ENCODE data around the gene SLC5A11.

Gene SLC5A11

DNA sequence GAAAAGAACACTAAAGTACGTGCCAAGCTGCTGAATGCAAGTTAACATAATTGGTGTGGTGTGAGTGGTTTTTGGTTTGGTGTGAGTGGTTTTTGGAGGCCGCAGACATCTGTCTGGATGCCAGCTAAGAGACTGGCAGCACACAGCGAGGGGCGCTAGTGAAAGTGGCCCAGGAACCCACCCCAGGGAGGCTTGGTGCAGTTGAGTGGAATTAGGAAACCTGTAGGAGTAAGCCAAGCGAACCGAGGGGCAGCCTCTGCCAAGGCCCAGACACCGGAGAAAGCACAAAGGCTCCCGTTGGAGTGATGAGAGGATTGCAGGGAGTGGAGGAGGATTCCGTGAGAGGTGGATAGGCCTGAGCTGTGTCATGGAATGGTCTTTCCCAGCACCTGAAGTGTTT lies 24.6 kb upstream of the SLC5A11 start:
- peaks cover 73% of the 10 kb centered on the region for H3K36me3 ChIP-seq (replicated peaks)
- H3K27ac ChIP-seq: no peak overlapping the region
- no peak overlapping the region for H3K4me3 ChIP-seq (ENCODE audit: low read depth, low read length)
- no peak for DNase-seq
- no peaks in the 10 kb centered on the region for H3K27me3 ChIP-seq (replicated peaks)
- TF ChIP-seq, protein P1, sequence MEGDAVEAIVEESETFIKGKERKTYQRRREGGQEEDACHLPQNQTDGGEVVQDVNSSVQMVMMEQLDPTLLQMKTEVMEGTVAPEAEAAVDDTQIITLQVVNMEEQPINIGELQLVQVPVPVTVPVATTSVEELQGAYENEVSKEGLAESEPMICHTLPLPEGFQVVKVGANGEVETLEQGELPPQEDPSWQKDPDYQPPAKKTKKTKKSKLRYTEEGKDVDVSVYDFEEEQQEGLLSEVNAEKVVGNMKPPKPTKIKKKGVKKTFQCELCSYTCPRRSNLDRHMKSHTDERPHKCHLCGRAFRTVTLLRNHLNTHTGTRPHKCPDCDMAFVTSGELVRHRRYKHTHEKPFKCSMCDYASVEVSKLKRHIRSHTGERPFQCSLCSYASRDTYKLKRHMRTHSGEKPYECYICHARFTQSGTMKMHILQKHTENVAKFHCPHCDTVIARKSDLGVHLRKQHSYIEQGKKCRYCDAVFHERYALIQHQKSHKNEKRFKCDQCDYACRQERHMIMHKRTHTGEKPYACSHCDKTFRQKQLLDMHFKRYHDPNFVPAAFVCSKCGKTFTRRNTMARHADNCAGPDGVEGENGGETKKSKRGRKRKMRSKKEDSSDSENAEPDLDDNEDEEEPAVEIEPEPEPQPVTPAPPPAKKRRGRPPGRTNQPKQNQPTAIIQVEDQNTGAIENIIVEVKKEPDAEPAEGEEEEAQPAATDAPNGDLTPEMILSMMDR (IDR thresholded peaks at IDR 0.05; ENCODE audit: low read depth, low read length, missing control alignments): no peak
- in situ Hi-C loops (cut with HindIII; ENCODE audit: low pct_ligation_motif_present, low sequenced_read_pairs): loop anchor here (25.0 kb wide), 1 partner anchor 259 kb away; no protein-coding TSS in a partner anchor

DNA sequence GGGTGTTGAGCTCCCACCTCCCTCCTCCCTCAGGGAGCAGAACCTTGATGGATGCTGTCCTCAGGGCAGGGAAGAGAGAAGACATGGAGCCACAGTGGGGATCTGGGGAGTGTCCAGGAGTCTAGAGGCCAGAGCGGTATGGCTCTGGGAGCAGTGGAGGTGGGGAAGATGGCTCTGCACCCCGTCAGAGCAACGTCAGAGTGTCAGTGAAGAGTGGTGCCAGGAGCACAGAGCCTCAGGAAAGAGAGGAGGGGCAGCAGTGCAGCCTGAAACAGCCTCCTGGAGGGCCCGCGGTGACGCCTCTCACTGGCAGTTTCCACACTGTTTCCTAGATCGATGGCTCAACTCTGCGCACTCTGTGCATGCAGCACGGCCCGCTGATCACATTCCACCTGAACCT lies 23.2 kb upstream of the SLC5A11 start:
- H3K27me3 ChIP-seq (replicated peaks): no peaks in the 10 kb centered on the region
- TF ChIP-seq, protein P1 (IDR thresholded peaks at IDR 0.05; ENCODE audit: low read depth, low read length, missing control alignments): no peak
- in situ Hi-C loops (cut with HindIII; ENCODE audit: low pct_ligation_motif_present, low sequenced_read_pairs): loop anchor here (25.0 kb wide), 1 partner anchor 260 kb away; no protein-coding TSS in a partner anchor
- H3K27ac ChIP-seq: no peak overlapping the region
- peaks cover 70% of the 10 kb centered on the region for H3K36me3 ChIP-seq (replicated peaks)
- no peak for DNase-seq
- H3K4me3 ChIP-seq (ENCODE audit: low read depth, low read length): no peak overlapping the region

DNA sequence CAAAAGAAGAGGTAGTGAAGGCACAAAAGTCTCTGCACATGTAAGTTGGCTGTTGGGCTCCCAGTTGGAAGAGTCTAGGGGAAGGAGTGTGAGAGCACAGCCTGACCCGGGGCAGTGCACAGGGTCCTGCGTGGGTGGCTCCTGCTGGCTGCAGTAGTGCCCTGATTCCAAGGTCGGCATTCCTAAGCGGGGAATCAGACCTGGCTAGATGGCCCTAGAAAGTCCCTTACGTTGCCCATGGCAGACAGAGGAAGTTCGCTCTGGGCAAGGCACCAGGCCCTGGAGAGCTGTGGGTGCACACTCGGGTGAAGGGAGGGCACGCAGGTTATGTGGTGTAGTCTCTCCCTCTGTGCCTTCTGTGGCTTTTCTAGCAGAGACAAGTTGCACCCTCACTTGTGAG lies 22.8 kb upstream of the SLC5A11 start:
- H3K4me3 ChIP-seq (ENCODE audit: low read depth, low read length): no peak overlapping the region
- no peak overlapping the region for H3K27ac ChIP-seq
- no peaks in the 10 kb centered on the region for H3K27me3 ChIP-seq (replicated peaks)
- H3K36me3 ChIP-seq (replicated peaks): peaks cover 66% of the 10 kb centered on the region
- DNase-seq: no peak
- TF ChIP-seq, protein P1 (IDR thresholded peaks at IDR 0.05; ENCODE audit: low read depth, low read length, missing control alignments): no peak
- in situ Hi-C loops (cut with HindIII; ENCODE audit: low pct_ligation_motif_present, low sequenced_read_pairs): loop anchor here (25.0 kb wide), 1 partner anchor 261 kb away; no protein-coding TSS in a partner anchor

DNA sequence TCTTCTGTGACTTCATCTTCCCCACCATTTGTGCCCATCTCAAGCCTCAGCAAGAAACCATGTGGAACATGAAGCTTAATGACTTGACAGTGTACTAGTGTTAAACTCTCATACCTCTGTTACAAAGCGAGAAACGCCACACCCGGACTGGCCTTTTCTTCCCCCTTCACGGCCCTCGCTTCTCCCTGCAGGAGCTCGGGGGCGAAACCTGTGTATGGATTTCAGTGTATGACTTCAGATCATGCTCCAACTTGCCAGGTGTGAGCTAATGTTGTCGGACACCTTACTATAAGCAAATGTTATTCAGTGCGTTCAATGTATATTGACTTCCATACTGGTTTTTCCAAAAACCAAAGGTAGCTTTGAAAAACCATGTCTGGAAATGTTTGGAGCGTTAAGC lies 20.1 kb upstream of the SLC5A11 start:
- DNase-seq: no peak
- Histone ChIP-seq H3K27ac (no peak overlapping the region), H3K36me3 (replicated peaks) (peaks cover 41% of the 10 kb centered on the region), H3K27me3 (replicated peaks) (no peaks in the 10 kb centered on the region), H3K4me3 (ENCODE audit: low read depth, low read length) (no peak overlapping the region)
- in situ Hi-C loops (cut with HindIII; ENCODE audit: low pct_ligation_motif_present, low sequenced_read_pairs): no loop called here
- TF ChIP-seq, protein P1 (IDR thresholded peaks at IDR 0.05; ENCODE audit: low read depth, low read length, missing control alignments): no peak

DNA sequence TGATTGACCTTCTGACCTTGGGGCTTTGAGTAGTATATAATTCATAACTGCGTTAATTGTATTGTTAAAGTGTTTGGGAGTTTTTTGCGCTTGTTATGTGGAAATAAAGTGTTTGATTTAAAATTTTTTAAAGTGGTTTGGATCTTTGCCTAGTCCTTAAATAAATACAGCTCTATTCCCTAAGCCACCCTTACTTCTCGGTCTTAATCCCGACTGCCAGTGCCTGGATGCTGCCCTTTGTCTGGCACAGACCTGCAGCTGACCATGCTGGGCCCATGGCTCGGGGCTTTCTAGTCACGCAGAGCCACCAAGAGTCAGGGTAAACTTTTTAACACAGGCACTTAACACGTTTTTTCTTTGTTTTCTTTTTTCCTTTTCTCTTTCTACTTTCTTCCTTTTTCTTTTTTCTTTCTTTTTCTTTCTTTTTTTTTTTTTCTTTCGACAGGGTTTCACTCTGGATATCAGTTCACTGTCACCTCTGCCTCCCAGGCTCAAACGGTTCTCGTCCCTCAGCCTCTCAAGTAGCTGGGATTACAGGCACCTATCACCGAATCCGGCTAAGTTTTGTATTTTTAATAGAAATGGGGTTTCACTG lies 19.6 kb upstream of the SLC5A11 start:
- in situ Hi-C loops (cut with HindIII; ENCODE audit: low pct_ligation_motif_present, low sequenced_read_pairs): no loop called here
- Histone ChIP-seq H3K36me3 (replicated peaks) (peaks cover 37% of the 10 kb centered on the region), H3K27ac (no peak overlapping the region), H3K27me3 (replicated peaks) (no peaks in the 10 kb centered on the region), H3K4me3 (ENCODE audit: low read depth, low read length) (no peak overlapping the region)
- DNase-seq: no peak
- TF ChIP-seq, protein P1 (IDR thresholded peaks at IDR 0.05; ENCODE audit: low read depth, low read length, missing control alignments): no peak

All from brain microvascular endothelial cell (primary cell).